ENCODE data around the gene STX1A. TPM values are rescaled to one million over a fixed set of nuclear protein-coding genes. Genes with fewer than 3 reads are reported as not detected.
"Not testable (repeated sequence)": the region's sequence is repeated elsewhere in the genome, so short reads cannot be mapped to it uniquely, and the experiment has no call there.

Gene STX1A
- total and polyA plus RNA-seq, 2 of the 13 experiments (the other 11 are each of a cell fraction or from before 2014, with no cell fraction given) = 6.1 to 12.2 TPM

DNA sequence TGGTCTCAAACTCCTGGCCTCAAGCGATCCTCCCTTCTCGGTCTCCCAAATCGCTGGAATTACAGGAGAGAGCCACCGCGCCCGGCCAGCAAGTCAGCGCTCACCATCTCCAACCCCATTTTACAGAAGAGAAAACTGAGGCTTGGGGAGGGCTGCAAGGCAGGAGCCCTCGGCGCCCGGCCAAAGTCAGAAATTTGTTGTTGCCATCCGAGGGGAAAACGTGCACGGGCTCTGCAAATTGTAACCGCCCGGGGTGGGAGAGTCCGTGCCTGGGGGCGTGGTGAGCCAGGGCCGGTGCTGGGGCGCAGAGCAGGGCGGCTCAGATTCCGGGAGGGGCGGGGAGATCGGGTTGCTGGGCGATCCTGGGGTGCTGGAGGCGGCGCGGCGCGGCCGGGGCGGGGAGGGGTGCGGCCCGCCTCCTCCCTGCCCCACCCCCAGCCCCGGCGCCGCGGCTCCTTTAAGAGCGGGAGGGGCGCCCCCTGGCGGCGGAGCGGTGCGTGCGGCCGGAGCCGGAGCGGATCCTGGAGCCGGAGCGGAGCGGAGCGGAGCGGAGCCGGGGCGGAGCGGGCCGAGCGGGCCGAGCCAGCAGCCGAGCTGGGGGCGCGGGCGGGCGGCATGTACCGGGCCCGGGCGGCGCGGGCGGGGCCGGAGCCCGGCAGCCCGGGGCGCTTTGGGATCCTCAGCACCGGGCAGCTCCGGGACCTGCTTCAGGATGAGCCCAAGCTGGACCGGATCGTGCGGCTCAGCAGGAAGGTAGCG, 51.9 kb downstream of the STX1A start, which contains the start of gene VPS37D (continued):
- TF ChIP-seq, protein P1, sequence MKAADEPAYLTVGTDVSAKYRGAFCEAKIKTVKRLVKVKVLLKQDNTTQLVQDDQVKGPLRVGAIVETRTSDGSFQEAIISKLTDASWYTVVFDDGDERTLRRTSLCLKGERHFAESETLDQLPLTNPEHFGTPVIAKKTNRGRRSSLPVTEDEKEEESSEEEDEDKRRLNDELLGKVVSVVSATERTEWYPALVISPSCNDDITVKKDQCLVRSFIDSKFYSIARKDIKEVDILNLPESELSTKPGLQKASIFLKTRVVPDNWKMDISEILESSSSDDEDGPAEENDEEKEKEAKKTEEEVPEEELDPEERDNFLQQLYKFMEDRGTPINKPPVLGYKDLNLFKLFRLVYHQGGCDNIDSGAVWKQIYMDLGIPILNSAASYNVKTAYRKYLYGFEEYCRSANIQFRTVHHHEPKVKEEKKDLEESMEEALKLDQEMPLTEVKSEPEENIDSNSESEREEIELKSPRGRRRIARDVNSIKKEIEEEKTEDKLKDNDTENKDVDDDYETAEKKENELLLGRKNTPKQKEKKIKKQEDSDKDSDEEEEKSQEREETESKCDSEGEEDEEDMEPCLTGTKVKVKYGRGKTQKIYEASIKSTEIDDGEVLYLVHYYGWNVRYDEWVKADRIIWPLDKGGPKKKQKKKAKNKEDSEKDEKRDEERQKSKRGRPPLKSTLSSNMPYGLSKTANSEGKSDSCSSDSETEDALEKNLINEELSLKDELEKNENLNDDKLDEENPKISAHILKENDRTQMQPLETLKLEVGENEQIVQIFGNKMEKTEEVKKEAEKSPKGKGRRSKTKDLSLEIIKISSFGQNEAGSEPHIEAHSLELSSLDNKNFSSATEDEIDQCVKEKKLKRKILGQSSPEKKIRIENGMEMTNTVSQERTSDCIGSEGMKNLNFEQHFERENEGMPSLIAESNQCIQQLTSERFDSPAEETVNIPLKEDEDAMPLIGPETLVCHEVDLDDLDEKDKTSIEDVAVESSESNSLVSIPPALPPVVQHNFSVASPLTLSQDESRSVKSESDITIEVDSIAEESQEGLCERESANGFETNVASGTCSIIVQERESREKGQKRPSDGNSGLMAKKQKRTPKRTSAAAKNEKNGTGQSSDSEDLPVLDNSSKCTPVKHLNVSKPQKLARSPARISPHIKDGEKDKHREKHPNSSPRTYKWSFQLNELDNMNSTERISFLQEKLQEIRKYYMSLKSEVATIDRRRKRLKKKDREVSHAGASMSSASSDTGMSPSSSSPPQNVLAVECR (CRISPR knock-in tag; IDR thresholded peaks at IDR 0.05; ENCODE audit: borderline replicate concordance) = peak; percentile 44; the same call in 1 of the 2 replicates
- TF ChIP-seq, protein P2, sequence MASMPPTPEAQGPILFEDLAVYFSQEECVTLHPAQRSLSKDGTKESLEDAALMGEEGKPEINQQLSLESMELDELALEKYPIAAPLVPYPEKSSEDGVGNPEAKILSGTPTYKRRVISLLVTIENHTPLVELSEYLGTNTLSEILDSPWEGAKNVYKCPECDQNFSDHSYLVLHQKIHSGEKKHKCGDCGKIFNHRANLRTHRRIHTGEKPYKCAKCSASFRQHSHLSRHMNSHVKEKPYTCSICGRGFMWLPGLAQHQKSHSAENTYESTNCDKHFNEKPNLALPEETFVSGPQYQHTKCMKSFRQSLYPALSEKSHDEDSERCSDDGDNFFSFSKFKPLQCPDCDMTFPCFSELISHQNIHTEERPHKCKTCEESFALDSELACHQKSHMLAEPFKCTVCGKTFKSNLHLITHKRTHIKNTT (CRISPR knock-in tag; IDR thresholded peaks at IDR 0.05) = no peak
- TF ChIP-seq FOXA1 (IDR thresholded peaks at IDR 0.05) (no peak), FOXA1 (CRISPR knock-in tag; IDR thresholded peaks at IDR 0.05) (no peak), CENPT (CRISPR knock-in tag; IDR thresholded peaks at IDR 0.05; ENCODE audit: low read depth) (no peak)

DNA sequence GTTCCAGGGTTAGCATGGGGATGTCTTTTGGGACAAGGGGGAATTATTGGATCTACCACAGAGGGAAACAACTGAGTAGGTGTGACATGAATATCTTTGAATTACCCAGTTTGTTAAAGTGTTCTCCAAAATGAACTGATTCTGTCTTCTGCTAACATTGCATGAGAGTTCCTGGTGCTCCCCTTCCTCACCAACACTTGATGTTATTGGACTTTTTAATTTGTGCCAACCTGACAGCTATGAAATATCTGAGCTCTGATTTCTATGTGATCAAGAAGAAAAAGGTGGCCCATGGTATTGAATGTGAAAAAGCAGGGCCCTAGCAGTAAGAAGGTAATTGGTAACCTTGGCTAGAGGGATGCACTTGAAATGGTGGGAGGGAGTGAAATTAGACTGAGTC, 56.4 kb downstream of the STX1A start:
- no peak overlapping the region for H3K27ac ChIP-seq (ENCODE audit: extremely low read length, insufficient read depth, low read length)
- DNase-seq (ENCODE audit: low spot score) (no peak), ATAC-seq (no peak), FAIRE-seq (no peak)
- no peak overlapping the region for H3K9ac ChIP-seq (ENCODE audit: insufficient read depth, low read depth, low read length)
- intact Hi-C loops (cut with micrococcal nuclease; ENCODE audit: unreplicated experiment) (no loop called here), in situ Hi-C loops (cut with HindIII; ENCODE audit: extremely low pct_ligation_motif_present, low pct_unique_long_range_greater_than_20kb) (no loop called here)
- BruUV-seq (replicated peaks) = no TSS peak
- no peak overlapping the region for H3K4me2 ChIP-seq (ENCODE audit: low read depth, low read length)
- H3K9me3 ChIP-seq (ENCODE audit: low read length) = no peaks in the 10 kb centered on the region
- H3K36me3 ChIP-seq (replicated peaks in 1 of 2; ENCODE audit: control insufficient read depth in 1 of 2, insufficient read depth in 2 of 2, low read length in 2 of 2) = no peaks in the 10 kb centered on the region
- POLR2A ChIA-PET = interaction anchor here (0.9 kb wide), 1 partner anchor 46 kb away, joined by 6 read pairs; no protein-coding TSS in a partner anchor
- CTCF ChIA-PET (ENCODE audit: low intra/inter-chr PET ratio, low total read pairs) = no interaction called here
- H3K27me3 ChIP-seq (ENCODE audit: control insufficient read depth in 1 of 2, insufficient read depth in 2 of 2, low read length in 2 of 2) = no peaks in the 10 kb centered on the region; a peak in 1 of 5 replicates
- no peaks in the 10 kb centered on the region for H4K20me1 ChIP-seq (ENCODE audit: insufficient read depth, low read length)
- H3K4me3 ChIP-seq (replicated peaks in 1 of 3; ENCODE audit: insufficient read depth in 1 of 3, low read depth in 2 of 3, low read length in 3 of 3) = no peak overlapping the region
- H2AFZ ChIP-seq (ENCODE audit: low read length) = no peak overlapping the region
- peaks cover 38% of the 10 kb centered on the region for H3K4me1 ChIP-seq (ENCODE audit: insufficient read depth, low read length)
- TF ChIP-seq, protein P3, sequence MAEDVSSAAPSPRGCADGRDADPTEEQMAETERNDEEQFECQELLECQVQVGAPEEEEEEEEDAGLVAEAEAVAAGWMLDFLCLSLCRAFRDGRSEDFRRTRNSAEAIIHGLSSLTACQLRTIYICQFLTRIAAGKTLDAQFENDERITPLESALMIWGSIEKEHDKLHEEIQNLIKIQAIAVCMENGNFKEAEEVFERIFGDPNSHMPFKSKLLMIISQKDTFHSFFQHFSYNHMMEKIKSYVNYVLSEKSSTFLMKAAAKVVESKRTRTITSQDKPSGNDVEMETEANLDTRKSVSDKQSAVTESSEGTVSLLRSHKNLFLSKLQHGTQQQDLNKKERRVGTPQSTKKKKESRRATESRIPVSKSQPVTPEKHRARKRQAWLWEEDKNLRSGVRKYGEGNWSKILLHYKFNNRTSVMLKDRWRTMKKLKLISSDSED (CRISPR knock-in tag; IDR thresholded peaks at IDR 0.05) = no peak
- TF ChIP-seq ZMYM3 (CRISPR knock-in tag; IDR thresholded peaks at IDR 0.05) (peak; percentile 54), MYC (CRISPR knock-in tag; IDR thresholded peaks at IDR 0.05; ENCODE audit: borderline replicate concordance) (no peak)
- H3K79me2 ChIP-seq (ENCODE audit: insufficient read depth, low read length) = no peaks in the 10 kb centered on the region

DNA sequence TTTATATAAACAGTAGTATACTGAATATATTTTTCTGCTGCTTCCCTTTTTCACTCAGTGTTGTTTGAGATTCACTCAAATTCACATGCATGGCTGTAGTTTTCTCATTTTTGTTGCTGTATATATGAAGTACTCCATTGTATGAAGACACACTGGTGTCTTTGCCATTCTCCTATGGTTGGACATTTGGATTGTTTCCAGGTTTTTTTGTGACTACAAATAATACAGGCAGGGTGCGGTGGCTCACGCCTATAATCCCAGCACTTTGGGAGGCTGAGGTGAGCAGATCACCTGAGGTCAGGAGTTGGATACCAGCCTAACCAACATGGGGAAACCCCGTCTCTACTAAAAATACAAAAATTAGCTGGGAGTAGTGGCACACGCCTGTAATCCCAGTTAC, 58.9 kb downstream of the STX1A start:
- H3K27me3 ChIP-seq (ENCODE audit: control insufficient read depth in 1 of 2, insufficient read depth in 2 of 2, low read length in 2 of 2); H3K4me3 ChIP-seq (replicated peaks in 1 of 3; ENCODE audit: insufficient read depth in 1 of 3, low read depth in 2 of 3, low read length in 3 of 3); H3K9ac ChIP-seq (ENCODE audit: insufficient read depth, low read depth, low read length); H3K9me3 ChIP-seq (ENCODE audit: low read length); H3K79me2 ChIP-seq (ENCODE audit: insufficient read depth, low read length); BruUV-seq (replicated peaks); intact Hi-C loops (cut with micrococcal nuclease; ENCODE audit: unreplicated experiment); H3K36me3 ChIP-seq (replicated peaks in 1 of 2; ENCODE audit: control insufficient read depth in 1 of 2, insufficient read depth in 2 of 2, low read length in 2 of 2); CTCF ChIA-PET (ENCODE audit: low intra/inter-chr PET ratio, low total read pairs); FAIRE-seq; POLR2A ChIA-PET; ATAC-seq; in situ Hi-C loops (cut with HindIII; ENCODE audit: extremely low pct_ligation_motif_present, low pct_unique_long_range_greater_than_20kb); H4K20me1 ChIP-seq (ENCODE audit: insufficient read depth, low read length); DNase-seq (ENCODE audit: low spot score); H3K4me2 ChIP-seq (ENCODE audit: low read depth, low read length); H2AFZ ChIP-seq (ENCODE audit: low read length); H3K27ac ChIP-seq (ENCODE audit: extremely low read length, insufficient read depth, low read length): not testable (repeated sequence)
- peaks cover 20% of the 10 kb centered on the region for H3K4me1 ChIP-seq (ENCODE audit: insufficient read depth, low read length)
- 6% methylated on average over 4 of the region's 4 CpGs for WGBS (ENCODE audit: low lambda C conversion rate)
